ENCODE data around the gene CTAGE9.

The CTAGE9 gene

GRCh38 chr6:131673184-131673583, 37.6 kb downstream of the CTAGE9 start:
- no peak for DNase-seq (ENCODE audit: low read depth, low spot score)

- no peak for DNase-seq (ENCODE audit: low read depth, low spot score)
Observed at GRCh38 chr6:131669891-131670290, 40.9 kb downstream of the CTAGE9 start.

- DNase-seq (ENCODE audit: low read depth, low spot score): no peak
Observed at GRCh38 chr6:131663578-131664165, 47.1 kb downstream of the CTAGE9 start.

- no peak for DNase-seq (ENCODE audit: low read depth, low spot score)
Observed at GRCh38 chr6:131660195-131660594, 50.6 kb downstream of the CTAGE9 start.

Data from iPS DF 19.7 (cell line).